HG03103 (cell line): Measurements from ENCODE around the gene NPW.
"Not testable (repeated sequence)": the region's sequence is repeated elsewhere in the genome, so short reads cannot be mapped to it uniquely, and the experiment has no call there.

Experiments
- ATAC-seq: cut with Tn5 transposase; IDR thresholded peaks from one replicate; pipeline ENCODE4 v1.9.1; 2021; ENCODE audit warnings: low read depth; ENCODE audit not compliant: unreplicated experiment

Gene NPW

GRCh38 chr16:2001035-2001434, 18.6 kb upstream of the NPW start:
- no peak for ATAC-seq

GRCh38 chr16:2001456-2002355, 17.9 kb upstream of the NPW start:
- no peak for ATAC-seq

DNA sequence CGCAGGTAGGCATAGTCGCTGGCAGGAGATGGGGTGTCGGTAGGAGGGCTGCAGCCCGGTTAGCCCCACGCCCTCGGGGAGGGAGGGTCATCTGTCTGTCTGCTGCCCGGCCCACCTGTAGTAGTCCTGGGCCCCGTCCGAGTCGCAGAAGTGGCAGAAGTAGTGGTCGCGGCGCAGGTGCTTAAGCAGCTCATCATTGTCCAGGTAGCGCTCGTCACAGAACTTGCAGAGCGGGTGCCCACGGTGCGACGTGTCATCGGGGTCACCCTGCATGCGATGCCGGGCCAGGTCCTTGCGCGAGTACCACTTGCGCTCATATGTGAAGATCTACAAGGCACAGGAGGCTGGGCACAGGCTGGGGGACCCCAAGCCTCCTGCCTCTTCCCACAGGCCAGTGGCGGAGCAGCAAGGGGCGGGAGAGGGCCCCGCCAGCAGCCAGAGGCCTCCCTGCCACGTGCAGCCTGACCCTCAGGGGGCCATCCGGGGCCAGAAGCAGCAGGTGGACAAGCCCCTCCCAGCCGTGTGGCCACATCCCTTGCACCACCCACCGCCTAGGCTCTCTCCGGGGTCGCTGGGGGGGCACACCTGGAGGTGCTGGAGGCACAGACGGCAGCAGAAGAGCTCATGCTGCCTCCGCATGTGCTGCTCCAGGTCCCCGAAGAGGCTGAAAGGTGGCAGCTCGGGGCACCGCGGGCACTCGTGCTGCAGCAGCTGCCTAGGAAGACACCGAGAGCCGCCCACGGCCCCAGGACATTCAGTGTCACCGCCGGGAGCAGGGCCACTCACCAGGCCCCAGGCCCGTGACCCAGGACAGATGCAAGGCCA, 17.0 kb upstream of the NPW start:
- ATAC-seq: no peak

DNA sequence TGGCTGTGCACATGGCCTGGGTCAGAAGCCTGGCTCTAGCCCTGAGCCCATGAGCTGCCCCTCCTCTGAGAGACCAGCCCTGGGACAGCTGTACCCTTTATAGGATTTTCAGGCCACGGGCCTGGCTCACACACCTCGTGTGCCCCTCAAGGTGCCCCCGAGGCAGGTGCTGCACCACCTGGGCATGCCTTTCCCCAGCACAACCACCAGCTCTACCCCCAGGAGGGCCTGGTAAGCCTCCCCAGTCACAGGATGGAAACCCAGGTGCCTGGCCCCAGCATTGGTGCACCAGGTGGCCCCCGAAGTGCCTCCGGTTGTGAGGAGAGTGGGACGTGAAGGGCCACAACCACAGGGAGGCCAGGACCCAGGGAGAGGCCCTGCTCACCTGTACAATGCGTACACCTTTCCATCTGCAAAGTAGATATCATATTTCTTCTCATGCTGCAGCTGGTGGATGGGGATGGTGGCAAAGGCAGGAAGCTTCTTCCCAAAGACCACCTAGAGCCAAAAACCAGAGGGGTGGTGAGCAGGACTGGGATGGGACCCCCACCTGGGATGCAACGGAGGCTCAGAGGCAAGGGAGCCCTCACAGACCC, 16.3 kb upstream of the NPW start:
- no peak for ATAC-seq

DNA sequence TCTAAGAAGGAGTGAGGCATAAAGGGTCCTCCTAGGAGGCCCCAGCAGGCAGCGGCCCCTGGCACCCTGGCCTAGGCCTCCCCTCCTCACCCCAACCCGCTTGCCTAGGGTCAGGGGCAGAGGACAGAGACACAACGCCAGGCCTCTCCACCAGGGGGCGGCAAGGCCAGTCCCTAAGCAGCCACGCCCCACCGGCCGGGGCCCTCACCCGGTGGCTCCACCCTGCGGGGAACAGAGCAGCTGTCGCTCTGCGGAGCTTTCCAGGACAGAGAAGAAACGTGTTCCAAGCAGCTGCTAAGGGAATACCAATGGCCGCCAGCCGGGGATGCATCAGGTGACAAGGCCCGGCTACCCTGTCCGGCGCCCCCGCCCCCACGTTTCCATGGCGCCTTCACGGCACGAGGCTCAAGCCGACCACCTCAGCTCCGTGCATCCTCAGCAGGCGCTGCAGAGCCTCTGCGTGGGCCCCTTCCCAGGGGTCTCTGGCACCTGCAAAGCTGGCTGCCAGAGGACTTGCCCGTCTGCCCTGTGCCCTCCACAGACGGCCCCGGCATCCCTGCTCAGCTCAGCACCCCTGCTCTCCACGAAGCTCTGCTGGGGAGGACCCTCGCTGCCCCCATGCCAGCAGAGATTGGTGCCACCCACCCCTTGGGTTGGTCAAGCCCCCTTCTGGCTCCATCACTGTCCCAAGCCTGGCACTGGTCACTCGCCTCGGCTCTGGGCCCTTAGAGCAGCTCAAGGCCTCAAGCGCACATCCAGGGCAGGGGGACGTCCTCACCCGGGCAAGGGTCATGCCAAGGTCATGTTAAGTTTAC, 15.6 kb upstream of the NPW start:
- ATAC-seq: peak; percentile 56

- ATAC-seq: no peak
These were observed 14.6 kb upstream of the NPW start for GRCh38 chr16:2004795-2005517.

DNA sequence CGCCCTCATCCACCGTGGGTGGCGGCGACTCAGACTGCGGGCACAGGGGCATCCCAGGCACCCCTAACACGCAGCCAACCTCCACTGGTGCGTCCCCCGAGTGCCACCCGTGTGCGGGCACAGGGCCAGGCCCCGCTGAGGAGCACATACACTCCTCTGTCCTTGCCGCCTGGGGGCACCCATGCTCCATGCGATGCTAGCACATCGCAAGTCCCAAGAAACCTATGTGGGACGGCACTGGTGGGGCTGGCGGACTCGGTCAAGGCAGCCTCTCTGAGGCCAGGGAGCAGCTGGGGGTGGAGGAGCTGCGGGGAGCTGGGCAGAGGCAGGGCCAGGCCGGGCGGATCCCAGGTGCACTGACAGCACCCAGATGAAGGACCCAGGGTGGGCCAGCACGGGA, 13.9 kb upstream of the NPW start:
- ATAC-seq: no peak

GRCh38 chr16:2006317-2006716, 13.3 kb upstream of the NPW start:
- no peak for ATAC-seq

GRCh38 chr16:2007081-2007836, 12.3 kb upstream of the NPW start:
- ATAC-seq: no peak

DNA sequence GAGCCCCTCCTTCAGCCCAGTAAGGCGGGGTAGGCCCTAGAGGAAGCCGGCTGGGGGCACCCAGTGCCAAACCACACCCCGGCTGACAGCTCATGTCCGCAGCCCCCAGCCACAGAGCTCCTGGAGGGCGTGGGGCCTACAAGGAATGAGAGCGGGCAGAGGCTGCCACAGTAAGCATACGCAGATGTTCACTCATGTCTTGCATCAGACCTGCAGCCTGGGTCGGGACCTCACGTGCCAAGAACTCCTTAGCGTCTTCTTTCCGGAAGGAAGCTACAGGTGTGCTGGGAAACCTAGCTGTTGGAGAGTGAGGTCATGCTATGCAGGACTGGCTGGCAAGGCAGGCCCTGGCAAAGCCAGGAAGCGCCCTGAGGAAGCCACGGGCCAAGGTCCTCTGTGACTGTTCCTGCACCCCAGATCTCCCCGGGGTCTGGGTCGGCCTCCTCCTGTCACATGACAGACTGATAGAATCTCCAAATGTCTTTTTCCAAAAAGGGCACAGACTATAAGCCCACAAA, 11.5 kb upstream of the NPW start:
- no peak for ATAC-seq

DNA sequence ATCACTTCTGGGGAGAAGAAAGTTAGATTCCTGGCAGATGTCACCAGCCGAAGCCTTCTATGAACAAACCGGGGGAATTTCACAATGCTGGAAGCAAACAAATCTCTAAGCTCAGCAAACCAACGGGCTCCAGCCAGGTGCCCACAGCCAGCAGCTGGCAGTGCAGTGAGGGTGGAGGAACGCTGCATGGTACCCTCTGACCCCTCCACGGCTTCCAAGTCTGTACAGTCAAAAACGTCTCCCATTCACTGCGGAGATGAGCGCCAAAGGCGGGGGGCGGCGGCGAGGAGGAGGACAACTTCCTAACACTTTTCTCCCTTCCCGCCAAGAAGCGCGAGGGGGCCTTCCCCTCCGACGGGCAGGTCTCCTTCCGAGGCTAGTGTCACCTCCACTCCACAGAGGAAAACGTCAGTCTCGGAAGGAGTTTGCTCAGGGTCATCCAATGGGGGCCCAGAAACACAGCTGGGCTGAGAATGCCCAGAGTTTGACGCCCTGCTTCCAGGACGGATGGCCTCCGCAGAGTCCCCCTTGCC, 10.9 kb upstream of the NPW start:
- ATAC-seq: no peak

GRCh38 chr16:2009164-2009711, 10.3 kb upstream of the NPW start:
- peak; percentile 22 for ATAC-seq

DNA sequence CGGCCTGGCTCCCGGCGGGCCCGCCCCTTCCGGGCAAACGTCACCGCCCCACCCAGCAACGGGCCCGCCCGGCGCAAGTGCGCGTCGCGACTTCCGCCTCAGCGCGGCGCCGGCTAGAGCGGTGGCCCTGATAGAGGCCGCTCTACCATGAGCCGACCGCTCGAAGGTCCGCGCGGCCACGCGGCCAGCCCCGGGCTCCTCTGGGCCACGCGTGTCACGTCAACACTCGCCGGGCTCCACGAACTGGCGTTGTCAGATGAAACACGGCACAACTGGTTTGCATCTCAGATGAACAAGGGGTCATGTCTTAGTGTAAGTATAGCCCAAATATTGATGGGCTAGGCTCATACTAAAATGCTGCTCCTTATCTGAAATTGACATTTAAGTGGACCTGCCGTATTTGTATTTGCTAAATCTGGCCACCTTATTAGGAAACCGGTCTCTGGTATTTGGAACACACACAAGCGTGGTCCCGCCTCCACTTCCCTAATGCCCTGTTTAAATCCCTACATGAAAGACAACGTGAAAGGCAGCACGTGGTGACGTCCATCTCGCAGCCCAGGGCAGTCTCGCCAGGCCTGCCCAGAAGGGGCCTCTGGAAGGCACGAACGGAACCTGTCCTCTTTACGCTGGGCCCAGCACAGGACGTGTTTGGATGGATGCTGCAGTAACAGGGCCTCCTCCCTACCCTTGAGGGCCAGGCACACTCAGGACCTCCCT, 9.6 kb upstream of the NPW start, which contains the start of gene ZNF598:
ZNF598 (minus strand) TSS at position 31 of the 720 bp plus-strand sequence.
- peak; percentile 82 for ATAC-seq

- ATAC-seq: not testable (repeated sequence)
These were observed 7.9 kb upstream of the NPW start for GRCh38 chr16:2011726-2012125.

- ATAC-seq: no peak
These were observed 6.1 kb upstream of the NPW start for GRCh38 chr16:2013527-2013926.

GRCh38 chr16:2015117-2015946, 4.3 kb upstream of the NPW start:
- no peak for ATAC-seq

DNA sequence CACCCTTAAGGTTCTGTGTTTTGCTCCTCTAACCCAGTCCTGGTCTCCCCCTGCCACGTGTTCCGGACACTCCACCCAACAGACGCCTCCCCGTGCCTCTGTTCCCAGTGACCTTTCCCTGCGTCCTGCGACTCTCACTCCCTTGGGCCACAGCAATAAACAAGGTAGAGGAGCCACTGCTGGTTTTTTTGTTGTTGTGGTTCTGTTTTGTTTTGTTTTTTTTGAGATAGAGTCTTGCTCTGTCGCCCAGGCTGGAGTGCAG, 3.7 kb upstream of the NPW start:
- ATAC-seq: no peak
